Eye (tissue), 1 donor: Measurements from ENCODE around the gene ANXA2R.

Experiments used
- DNase-seq: peaks from one replicate; pipeline ENCODE4 v3.0.0-alpha.2; 2015

The ANXA2R gene

DNA sequence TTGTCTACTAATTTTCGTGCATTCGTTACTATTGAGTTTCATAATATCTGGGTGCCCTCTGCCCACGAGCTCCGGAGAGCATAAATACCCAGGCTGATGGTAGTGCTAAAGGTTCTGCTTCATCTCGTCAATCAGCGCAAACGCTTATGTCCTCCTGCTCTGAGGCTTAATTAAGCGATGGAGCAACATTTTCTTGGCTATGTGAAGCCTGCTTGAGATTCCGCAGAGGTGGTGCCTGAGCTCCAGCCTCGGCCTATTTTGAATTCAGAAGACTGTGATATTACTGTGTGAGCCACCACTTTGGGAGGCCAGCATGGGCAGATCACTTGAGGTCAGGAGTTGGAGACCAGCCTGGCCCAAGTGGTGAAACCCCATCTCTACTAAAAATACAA is 44.8 kb downstream of the ANXA2R start:
- DNase-seq = no peak

DNA sequence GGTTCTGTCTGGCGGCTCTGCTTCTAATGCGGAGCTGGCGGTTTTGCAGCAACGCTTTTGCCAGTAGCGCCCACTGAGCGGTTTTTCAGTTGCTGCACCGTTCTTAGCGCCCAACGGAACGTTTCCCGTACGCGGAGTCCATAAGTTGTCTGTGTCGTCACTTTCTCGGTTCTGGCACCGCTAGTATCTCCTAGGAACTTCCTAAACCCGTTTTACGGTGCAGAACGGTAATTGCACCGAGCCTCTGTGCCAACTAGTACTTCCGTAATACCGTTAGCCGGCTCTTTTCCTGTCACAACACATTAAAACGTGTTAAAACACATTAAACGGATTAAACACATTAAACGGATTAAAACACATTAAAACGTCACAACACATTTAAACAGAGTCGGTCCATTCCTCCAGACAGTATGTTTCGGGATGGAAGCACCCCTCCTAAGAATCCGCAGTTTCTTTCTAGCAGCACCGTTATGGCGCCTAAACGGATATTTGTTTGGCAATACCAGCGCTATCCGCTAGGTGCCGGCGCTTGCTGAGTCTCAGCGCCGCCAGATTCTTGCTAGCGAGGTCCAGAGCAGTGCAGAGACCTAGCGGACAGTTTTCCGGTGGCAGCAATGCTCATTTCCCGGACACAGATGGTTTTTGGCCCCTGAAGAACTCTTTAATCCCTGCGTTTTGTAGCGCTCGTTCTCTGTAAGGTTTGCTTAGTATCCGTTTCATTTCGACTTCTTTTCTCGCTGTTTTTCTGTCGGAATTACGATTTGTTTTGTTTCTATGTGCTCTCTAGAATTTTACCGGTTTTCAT is 45.4 kb downstream of the ANXA2R start:
- peak; percentile 97 for DNase-seq

DNA sequence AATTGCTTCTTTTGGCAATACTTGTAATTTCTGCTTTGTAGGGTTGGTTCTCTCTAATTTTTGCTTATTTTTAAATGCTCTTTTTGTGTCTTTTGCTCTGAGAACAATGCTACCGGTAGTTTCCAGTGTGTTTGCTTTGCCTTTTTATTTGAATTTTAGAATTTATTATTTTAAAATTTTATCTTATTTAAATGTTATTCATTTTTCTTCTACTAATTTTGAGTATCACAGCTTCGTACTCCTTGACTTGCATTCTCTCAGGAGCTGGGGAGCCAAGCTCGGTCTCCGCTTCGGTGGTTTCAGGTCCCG is 45.9 kb downstream of the ANXA2R start:
- no peak for DNase-seq

DNA sequence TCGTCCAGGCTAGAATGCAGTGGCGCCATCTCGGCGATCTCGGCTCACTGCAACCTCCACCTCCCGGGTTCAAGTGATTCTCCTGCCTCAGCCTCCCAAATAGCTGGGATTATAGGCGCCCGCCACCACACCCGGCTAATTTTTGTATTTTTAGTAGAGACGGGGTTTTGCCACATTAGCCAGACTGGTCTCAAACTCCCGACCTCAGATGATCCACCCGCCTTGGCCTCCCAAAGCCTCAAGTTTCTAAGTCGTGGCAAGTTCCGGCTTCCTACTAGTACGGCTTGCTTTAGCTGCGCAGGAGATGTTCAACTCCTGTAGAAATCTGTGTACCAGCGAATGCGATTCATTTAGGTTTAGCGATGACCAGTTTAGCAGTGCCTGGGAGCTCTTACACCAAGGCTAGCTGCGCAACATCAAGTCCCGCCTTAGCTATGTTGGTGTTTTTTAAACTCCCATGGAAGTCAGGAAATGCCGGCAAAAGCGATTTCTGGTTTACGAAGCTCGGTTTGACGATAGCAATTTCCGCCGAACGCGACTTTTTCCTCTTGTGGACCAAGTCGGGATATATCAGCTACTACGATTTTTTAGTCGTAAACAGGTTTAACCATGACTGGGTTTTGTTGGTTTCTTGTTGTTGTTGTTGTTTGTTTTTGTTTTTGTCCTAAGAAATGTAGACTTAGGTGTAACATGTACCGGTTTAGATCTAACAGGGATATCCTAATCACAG is 46.4 kb downstream of the ANXA2R start:
- DNase-seq = peak; percentile 78

DNA sequence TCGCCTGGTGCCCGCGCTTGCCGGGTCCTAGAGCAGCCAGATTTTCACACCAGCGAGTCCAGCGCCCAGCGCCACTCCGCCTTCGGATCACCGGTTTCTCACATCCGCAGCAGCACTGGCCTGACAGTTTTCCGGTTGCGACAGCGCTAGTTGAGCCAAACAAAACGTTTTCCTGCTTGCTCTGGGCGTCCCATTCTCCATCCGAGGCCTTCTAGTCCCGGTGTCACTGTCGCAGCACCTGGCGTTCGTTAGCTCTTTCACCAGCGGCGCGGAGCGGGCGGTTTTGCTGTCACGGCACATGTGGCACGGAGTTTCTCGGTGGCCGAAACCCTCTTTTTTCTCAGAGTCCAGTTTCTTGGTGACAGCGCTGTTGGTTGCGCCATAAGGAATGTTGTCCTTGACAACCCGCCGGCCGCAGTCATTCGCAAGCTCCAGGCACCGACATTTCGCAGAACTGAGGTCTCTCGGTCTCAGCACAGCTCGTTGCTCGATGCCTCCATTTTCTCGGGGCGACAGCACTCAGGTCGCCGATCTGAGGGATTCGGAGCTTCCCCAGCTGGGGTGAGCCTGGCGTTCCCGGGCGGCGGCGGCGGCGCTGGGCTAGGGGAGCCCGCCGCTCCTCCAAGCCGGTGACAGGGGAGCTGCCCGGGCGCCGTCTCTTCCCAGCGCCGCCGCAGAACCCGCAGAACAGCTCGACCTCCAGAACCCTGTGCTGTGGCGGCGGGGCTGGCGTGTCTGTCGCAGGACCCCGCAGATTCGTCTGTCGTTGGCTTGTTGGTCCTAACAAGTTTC is 47.8 kb downstream of the ANXA2R start:
- DNase-seq = peak; percentile 88

DNA sequence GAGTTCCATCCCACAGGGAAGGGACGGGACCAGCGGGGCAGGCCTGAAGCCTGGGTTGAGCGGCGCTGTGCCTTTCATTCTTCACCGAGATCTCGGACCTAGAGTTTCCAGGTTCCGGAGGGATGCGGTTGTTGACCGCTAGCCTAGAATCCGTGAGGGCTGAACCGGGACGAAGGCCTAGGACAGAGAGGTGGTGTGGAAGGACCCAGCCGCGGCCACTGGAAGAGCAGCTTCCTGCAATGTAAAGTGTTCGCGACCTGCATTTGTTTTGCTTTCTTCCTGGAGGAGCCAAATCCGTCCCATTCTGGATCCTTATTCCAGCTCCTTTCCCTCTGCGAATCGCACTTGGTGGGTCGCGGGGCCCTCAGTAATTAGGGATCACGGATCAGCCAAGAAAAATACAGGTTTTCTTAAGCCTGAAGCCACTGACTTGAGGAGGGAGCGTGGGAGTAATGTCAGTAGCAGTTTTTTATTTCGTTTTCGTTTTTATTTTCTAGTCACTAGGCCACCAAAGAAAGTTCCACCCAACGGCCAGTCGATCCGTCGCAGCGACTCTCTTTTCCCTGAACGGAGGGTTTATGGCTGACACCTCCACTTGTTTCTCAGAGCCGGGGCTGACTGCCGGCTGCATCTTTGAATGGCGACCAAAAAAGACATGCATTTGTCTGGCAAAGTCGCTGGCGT is 48.6 kb downstream of the ANXA2R start:
- DNase-seq = no peak

DNA sequence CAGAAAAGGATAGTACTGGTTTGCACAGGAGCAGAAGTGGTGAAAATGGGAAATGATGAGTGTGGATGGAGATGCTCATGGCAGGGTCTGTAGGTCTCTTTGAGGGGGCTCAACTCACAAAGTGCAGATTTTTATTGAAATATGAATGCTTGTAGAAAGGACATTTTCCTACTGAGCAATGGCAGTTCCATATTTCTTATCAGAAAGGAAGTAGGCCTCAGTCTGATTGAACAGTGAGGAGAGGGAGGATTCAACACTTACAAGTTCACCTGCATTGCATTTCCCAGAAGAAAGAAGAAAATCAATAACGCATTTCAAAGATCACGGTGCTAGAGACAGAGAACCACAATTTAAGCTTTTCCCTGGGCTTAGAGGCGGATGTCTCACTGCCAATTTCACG is 49.2 kb downstream of the ANXA2R start:
- DNase-seq = no peak
